NCI-H2029 (cell line): ENCODE data around the gene SORBS1.

Experiments
- DNase-seq: peaks from one replicate; lab custom pipeline; 2025; lab: John Stamatoyannopoulos, UW

SORBS1 gene

DNA sequence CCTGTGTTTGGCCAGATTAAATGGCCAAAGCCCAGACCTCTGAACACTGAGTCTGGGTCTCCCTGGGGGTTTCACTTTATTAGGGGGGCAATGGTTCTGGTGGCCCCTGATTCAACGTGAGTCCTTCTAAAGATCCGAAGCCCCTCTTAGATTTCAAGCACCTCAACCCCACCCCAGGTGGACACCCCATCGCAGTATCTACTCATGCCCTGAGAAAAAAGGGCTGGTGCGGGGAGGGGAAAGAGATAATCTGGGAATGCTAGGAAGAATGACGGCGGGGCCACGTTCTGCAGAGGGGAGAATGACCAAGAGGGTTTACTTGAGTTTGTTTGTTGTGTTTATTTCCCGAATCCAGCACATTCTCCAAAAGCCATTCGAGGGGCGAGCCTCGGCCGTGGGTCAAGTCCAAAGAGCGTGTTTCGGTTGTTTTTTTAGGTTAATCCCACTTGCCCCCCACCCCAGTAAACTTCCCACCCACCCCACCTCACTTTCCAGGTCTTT, 271.2 kb downstream of the SORBS1 start:
- no peak for DNase-seq

DNA sequence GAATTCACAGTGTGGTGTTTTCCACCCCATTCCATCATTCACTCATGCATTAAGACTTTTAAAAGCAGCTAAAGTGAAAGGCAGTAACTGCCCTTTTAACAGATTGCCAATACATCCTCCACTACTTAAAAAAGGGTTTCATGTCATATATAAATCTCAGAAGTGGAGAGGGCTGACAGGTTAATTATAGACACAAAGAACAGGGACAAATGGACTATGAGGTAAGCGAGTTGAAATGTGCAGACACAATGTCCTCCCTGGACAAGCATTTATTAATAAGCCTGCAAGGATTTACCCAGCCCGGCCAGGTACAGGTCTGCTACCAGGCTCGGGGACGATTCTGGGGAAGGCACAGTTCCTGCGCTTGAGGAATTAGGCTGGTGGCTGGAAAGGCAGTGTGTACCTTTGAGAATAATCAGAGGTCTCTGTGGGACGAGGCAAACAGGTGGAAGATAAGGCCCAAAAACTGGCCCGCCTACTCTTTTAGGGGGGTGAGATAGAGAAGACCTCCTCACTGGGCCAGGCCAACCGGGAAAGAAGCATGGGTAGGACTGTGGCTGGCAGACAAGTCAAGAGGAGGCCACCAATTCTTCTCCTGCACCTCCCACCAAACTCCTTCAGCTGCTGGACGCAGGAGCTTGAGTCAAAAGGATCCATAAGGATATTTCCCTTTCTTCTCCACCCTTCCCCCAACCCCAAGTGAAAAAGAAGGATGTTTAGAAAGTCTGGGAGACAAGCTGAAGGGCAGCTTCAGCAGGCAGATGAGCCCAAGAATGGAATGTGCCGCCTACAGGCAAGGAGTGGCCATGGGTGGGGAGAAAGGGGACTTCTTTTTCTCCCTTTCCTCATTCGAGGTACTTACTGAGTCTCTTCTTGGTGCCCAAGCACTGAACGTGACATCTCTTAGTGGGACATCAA, 271.9 kb downstream of the SORBS1 start:
- DNase-seq: no peak

DNA sequence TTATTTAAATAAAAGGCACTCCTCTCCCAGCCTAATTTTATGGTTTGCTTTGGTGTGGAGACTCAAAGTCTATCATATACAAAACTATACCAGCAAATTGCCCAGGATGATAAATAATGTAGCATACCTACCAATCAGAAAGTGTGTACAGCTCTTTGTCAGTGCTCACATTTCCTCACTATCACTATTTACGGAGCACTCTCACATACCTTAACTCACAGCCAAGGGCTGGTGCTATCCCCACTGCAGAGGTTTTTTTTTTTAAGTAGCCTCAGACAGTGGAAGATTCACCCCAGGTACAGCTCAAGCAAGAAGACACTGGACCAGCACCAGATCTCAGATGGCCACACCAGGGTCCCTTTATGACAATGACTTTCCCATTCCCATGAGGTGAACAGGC, 272.9 kb downstream of the SORBS1 start:
- no peak for DNase-seq

DNA sequence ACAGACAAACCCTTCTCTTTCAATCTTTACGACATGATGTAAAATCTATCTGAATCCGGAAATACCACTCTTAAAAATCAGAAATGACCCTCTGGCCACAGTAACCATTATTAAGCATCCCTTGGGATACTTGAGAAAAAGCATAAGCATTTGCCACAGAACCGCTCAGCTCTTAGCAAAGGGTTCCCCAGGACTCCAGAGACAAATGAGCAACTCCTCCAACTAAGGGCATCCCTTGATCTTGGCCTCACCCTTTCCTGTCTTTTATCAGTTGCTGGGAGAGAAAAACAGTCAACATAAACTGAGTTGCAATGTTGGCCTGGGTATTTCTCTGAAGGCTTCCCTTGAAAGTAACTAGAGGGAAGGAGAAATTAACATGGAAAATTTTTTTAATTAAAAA, 273.9 kb downstream of the SORBS1 start:
- DNase-seq: no peak

DNA sequence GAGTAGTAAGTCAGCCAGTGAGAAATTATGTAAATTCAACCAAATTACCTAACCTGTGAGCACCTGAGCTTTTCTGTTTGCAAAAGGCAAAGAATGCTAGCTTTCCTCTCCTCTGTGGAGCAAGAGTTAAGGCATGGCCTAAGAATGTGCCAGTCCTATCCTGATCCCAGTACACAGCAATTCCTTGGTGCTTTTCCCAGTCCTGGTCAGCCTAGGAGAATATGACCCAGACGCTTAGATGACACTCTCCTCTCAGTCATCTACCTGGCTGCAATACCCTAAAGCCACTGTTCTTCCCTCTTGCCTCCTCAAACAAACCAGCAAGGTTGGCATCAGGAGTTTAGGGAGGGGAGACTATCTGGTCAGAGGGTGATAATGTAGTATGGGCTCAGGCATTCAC, 274.5 kb downstream of the SORBS1 start:
- DNase-seq: no peak

DNA sequence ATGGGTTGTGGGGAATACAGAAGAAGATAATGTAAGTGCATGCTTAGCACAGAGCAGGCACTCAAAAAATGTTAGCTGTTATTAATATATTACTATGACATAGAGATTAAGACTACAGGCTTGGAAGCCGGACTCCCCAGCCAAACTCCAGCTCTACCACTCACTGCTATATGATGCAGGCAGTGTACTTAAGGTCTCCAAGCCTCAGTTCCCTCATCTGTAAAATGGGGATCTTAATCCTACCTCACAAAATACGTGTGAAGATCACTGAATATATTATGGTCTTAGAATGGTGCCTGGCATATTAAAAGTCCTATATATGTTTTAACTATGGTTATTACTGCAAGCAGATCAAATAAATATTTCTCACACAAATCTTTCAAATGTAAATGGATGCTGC, 275.6 kb downstream of the SORBS1 start:
- DNase-seq: no peak

DNA sequence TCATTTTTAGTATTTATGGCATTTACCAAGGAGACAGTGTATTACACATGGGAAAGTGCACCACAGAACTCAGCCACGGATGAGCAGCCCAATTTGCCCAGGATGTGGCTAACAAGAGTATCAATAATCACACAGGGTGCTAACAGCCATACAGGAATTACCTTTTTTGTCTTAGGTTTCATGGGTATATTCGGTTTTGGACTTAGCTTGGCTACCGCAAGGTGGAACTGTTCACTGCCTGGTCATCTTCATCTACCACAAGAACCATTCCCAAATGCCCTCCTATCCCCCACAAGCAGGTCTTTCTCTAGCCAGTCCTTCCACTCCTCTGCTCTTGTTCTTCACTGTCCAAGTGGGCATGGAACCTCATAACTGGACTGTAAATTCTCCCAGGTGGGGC, 276.4 kb downstream of the SORBS1 start:
- DNase-seq: no peak

DNA sequence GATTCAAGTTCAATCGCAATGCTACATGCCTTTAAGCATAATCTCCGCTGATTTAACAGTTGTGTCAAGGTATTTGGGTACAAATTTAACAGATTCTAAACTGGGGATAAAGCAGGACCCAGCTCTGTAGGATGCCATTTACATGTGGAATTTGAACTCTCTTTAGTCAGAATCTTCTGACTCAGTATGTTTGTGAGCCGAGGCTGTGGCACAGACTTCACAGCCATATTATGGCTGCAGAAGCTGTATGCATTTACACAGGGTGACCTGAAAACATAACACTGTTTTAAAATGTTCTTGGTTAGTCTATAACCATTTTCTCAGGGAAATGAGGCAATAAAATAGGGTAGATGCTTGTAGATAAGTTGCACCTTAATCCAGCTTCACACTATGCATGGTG, 279.1 kb downstream of the SORBS1 start:
- DNase-seq: no peak

DNA sequence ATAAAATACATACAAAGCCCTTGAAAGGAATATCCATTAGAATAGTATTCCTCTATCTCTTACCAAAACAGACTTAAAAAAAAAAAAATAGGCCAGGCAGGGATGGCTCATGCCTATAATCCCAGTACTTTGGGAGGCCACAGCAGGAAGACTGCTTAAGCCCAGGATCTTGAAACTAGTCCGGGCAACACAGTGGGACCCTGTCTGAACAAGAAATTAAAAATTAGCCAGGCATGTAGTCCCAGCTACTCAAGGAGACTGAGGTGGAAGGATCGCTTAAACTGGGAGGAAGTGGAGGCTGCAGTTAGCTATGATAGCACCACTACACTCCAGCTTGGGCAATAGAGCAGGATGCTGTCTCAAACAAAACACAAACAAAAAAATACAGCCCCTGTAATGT, 280.0 kb downstream of the SORBS1 start:
- DNase-seq: no peak

DNA sequence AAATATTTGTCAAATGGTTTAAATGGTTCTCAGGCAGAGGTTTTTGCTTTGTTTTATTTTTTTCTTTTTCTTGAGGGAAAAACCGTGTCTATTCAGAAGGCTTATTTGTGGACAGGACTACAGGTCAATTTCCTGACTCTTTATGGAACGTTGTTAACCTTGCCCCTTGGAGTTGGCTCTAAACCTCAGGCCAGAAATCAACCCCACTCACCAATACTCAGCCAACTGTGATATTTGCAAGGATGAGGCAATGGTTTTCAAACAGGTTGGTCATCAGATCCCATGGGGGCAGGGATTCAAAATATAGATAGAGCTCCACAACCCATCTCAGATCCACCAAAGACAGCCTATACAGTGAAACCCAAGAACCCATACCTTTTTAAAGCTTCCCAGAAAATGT, 280.5 kb downstream of the SORBS1 start:
- DNase-seq: no peak

DNA sequence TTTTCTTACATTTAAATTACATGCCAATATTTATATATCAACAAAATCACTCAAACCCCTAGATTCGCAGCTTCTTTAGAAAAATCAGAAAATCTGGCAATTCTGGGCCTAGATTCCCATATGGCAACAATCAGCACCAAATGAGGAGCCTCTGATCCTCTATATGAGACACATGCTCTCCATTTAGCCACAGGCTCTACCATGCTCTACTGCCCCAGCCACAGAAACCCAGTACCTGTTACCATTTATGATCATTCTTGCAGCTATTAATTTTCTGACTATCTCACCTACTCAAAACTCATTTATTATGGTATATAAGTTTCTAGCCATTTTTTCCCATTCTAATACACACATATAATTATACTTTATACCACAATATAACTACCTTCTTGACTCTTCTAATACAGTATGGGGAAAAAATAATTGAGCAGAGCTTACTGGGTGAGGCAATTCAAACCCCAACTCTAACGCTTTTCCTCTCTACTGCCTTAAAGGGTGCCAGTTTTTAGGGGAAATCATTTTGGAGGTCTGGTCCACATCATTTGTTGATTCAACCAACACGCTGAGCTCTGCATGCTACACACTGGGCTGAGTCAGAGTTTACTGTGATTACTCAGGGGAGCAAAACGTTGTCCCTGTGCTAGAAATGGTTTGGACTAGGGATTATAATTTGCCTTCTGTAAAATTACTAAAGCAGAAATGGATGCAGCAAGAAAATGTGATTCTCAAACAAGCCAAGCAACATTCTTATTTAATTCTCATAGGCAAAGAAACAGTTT, 281.9 kb downstream of the SORBS1 start:
- DNase-seq: no peak

DNA sequence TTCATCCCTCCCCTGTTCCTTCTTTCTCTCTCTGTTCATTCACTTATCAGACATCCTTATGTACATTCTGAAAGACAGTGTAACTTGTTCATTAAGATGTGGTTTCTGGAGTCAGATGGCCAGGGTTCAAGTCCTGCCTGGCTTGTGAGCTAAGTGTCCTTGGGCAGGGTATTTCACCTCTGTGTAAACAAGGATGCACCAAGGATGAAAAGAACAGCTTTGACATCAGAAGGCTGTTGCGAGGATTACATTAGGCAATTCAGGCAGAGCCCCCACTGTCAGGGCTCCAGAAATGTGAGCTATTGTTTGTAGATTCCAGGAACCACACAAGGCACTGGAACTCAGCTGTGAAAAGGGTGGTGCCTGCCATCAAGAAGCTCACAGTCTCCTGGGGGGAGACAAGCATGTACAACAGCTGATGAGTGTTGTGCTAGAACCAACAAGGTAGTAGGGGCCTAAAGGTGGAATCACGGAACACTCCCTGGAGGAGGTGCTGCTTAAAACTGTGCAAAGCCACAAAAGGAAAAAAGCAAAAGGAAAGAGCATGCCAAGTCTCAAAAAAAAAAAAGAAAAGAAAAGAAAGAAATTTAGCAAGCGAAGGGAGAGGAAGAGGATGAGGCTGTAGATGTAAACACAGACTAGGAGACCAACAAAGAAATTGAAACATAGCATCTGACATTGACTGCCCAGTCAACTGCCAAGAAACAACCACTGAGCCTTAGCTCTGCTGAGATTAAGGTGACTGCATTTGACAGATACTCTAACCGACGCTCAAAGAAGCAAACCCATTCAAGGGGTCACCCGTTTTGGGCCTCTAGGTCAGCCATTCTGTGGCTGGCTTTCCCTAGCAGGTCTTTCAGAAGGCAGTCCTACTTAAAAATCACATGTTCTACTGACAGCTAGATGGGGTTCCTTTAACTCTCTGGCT, 282.8 kb downstream of the SORBS1 start:
- no peak for DNase-seq

DNA sequence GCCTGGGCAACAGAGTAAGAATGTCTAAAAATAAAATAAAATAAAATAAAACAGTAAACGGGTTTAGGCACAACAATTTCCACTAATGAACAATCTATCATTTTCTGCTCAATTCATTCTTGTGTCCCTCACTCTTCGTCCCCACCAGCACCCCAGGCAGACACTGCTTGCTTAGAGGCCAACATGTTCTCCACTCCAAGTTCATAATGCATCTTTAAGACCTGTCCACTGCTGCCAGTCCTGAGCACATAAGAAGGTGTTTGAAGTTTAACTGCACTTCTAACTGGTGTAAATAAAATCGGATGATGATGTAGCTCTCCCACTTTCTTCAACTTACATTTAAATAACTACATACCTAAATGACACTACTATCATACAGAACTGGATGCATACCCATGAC, 283.6 kb downstream of the SORBS1 start:
- no peak for DNase-seq

DNA sequence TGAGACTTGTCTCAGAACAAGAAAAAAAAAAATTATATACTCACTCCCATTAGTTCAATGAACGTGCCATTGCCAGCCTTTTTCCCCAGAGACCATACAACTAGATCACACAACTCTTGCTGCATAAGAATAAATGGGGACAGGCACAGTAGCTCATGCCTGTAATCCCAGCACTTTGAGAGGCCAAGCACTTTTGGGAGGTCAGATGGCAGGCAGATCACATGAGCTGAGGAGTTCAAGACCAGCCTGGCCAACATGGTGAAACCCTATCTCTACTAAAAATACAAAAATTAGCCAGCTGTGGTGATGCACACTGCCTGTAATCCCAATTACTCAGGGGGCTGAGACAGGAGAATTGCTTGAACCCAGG, 284.0 kb downstream of the SORBS1 start:
- no peak for DNase-seq

DNA sequence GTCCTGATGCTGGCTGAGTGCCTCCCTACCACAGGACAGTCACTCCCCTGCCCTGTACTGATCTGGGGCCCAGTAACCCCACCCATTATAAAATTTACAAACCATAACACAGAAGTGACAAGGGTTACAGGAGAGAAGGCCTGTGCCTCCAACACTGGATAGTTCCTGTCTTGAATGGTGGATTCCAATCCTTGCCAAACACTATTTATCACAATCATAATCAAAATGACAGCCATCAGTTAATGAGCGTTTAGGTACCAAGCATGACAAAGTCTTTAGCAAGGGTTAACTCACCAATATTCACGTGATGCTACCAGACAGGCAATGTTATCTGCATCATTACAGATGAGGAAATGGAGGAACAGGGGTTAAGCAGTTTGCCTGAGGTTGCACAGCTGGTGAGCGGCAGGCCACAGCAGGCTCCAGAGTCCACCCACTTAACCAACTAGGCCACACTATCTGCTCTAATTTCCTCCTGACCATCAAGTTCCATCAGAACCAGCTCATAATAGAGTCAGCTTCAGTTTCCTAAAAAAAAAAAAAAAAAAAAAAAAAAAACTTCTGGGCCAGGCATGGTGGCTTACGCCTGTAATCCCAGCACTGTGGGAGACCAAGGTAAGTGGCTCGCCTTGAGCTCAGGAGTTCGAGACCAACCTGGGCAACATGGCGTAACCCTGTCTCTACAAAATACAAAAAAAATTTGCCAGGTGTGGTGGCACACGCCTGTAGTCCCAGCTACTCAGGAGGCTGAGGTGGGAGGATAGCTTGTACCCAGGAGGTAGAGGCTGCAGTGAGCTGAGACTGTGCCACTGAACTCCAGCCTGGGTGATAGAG, 284.6 kb downstream of the SORBS1 start:
- DNase-seq: no peak

DNA sequence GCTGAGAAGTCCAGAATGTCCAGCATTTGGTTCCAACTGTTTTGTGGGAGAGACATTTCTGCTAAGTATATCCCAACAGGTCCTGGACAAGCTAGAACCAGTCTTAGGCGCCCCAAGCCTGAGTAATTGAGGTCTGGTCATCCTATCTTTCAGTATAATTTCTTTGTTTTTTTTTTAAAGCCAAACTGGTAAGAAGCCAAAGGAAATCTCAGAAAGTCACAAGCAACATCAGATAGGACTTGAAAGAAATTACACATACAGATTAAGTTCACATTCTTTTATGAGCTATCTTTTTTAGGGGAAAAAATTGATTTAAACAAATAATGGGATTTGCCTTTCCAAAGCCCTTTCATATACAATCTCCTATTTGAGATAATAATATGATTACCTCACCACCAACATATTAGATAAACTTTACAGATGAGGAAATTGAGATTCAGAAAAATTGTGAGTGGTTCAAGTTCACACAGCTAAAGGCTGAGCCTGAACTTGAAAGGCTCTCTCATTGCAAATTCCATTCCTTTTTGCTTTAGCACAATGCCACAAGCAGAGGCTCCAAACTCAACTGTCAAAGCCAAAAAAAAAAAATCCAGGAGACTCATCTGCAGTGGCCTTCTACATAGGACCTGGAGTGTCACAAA, 285.3 kb downstream of the SORBS1 start:
- no peak for DNase-seq

DNA sequence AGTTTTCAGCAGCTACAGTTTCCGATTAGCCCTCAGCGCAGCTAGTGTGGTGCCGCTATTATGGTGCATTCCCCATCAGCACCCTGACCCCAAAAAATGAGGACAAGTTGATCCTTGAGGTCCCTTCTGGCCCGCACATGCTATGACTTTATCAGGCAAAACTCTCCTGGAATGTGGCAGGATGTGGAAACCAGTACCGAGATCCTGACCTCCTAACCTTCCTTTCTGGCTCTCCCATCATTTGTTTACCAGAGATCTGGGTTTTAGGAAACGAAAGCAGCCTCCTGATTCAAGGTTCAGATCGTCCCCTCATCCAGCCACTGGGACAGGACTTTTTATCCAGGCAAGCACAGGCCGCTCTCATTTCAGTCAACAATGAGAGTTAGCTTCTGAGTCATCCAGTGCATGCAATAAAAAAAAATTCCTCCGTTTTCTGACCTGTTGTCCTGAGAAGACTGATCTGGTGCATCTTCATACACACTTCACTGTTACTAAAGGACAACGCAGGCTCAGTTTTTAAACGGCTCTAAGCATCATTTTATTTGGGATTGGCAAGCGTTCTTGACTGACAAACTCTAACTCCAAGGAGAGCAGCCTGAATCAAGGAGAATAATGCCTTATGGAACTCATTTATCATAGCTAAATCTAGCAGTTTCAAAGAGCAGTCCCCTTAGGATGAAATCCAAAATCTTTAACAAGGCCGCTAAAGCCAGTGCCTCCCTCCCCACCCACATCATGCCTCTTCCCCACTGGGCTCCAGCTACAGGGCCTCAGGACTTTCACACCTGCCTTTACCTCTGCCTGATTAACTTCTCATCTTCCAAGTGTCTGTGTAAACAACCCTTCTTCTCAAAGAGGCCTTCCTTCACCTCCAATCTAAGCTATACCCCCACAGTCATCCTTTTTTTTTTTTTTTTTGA, 287.5 kb downstream of the SORBS1 start:
- no peak for DNase-seq

DNA sequence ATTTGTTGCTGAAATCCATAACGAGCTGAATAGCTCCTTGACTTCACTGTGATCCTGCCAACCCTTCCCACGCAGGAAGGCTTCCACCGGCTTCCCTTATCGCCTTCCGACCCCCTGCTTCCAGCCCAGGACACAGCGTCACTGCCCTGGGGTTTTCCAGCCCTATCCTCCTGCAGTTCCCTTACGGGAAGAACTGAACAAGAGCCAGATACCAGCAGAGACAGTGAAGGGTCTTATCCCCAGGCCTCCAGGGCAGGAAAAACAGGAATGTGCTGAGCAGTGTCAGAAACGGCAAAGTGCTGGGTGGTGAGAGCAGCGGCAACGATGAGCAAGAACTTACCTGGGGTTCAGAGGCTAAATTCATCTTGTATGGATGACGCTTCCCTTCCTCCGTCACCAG, 292.7 kb downstream of the SORBS1 start:
- no peak for DNase-seq

DNA sequence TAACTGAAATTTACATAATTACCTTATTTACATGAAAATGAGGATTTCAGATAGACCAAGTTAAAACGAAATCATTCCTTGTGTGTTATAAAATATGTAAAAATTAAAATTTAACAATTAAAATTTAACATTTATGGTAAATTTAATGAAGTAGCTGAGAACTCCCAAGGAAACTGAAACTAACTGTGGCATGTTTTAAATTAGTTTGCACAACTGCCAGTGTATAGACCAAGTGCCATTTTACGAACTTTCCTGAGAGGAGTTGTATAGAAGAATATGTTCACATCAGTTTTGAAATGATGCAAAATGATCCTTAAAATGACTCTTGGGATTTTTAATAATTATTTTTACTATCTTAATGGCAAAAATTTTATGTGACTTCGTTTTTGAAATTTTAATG, 293.9 kb downstream of the SORBS1 start:
- DNase-seq: no peak

DNA sequence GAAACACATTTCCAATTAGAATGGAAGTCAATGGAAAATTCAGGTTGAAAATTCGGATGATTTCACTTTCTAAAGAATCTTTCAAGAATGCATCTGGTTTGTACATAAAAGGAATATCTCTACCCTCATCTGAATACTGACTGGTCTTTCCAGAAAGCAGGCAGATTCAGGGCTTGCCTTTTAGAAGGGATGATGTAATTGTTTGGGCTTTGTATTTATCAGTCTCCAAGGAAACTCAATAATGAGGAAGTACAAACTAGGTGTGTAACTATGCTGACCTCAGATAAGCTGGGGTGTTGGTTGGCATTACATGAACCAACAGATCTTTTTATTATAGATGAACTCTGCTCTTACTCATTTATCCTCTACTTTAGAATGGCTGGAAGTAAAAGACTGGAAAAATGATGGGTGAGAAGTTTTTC, 294.5 kb downstream of the SORBS1 start:
- peak; percentile 65 for DNase-seq
